GM18517 (cell line): ENCODE results near the gene SLC29A1.

Source experiments
- ATAC-seq: cut with Tn5 transposase; IDR thresholded peaks from one replicate; pipeline ENCODE4 v1.9.1; 2021; ENCODE audit warnings: mild to moderate bottlenecking, moderate library complexity; ENCODE audit not compliant: unreplicated experiment

SLC29A1 gene

GRCh38 chr6:44234101-44235025 lies 11.0 kb downstream of the SLC29A1 start:
- ATAC-seq = no peak

GRCh38 chr6:44235269-44235668 lies 11.9 kb downstream of the SLC29A1 start:
- no peak for ATAC-seq

GRCh38 chr6:44235891-44236516 lies 12.6 kb downstream of the SLC29A1 start:
- ATAC-seq = no peak

DNA sequence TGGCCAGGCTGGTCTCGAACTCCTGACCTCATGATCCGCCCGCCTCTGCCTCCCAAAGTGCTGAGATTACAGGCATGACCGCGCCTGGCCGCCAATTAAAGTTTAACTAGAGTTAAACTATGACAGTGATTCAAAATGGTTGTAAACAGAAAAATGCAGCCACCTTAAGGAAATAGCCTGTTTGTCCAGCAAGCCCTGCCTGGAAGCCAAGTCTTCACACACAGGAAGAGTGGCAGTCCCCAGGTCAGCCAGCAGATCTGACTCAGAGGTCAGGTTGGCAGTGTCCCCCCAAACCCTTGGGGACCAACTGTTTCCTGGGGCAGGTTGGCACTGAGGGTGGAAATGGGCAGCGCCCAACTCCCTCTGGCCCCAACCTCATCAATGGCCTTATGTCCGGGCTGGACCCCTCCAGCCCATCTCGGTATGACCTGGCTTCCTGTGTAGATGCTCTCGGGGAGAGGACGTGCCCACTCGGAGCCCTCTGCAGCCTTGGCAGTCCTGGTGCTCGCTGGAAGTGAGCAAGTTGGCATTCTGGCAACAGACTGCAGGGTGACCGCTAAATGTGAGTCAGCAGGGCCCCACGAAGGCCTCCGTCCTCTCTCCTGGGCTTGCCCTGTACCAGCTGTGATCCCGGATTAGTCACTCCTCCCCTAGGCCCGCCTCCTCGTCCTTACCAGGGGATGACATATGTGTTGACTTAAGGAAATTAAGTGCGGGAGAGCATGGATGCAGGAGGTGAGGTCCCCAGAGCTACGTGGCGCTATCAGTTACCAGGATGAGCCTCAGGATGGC lies 13.8 kb downstream of the SLC29A1 start:
- peak; percentile 48 for ATAC-seq

DNA sequence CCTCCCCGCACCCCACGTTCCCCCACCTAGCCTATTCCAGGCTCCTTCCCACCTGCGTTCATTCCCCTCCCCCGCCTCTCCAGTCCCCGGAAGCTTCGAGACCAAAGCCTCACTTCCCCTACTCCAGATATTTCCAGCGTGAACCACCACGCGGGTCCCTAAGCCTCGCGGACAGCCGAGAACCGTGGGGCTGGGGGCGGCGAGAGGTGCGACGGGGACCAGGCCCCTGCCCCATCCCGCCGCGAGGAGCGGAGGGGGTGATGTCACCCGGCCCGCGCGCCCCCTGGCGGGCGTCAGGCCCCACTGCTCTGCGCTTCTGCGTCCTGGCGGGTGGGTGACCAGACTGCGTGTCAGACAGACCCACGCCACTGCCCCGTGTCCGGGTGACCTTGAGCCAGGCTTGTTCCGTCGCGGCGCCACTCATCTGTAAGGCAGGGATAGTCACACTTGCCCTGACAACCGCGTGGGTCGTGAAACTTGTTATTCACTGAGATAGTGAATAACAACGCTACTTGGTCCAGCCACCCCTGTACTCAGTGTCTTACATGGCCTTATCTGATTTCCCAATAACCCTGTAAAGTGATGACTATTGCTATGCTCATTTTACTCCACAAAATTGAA lies 14.5 kb downstream of the SLC29A1 start:
- ATAC-seq = peak; percentile 60

- ATAC-seq = no peak
Measured at GRCh38 chr6:44238687-44239350, 15.4 kb downstream of the SLC29A1 start.

GRCh38 chr6:44243345-44243744 lies 19.9 kb downstream of the SLC29A1 start:
- ATAC-seq = no peak

DNA sequence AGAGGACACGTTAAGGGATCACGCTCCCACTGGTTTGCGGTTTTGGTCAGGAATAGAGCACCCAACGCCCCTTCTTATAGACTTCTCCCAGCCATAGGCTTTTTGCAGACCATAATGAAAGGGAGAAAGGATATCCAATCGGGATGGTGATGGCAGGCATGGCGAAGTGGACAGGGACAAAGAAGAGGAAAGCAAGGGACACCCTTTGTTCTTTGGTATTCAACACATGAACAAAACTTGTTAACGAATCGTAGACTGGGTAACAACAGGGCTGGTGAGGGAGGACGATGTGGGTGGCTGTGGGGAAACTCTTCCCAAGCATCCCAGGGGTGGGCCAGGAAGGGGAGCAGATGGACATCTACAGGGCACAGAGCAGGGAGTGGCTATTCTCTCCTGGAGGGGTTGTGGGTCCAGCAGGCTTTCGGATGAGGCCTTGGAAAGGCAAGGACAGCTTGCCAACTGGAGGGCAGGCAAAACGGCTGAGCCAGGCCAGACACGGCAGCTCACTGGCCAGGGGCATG lies 22.1 kb downstream of the SLC29A1 start:
- no peak for ATAC-seq

GRCh38 chr6:44245912-44246662 lies 22.7 kb downstream of the SLC29A1 start:
- ATAC-seq = peak; percentile 45

- ATAC-seq = peak; percentile 67
Measured at GRCh38 chr6:44246663-44247337, 23.4 kb downstream of the SLC29A1 start, which contains the start of gene HSP90AB1. Gene HSP90AB1, plus strand, starts transcription at chr6:44247101. Its CDS starts 1,529 bp downstream, at chr6:44248630.

DNA sequence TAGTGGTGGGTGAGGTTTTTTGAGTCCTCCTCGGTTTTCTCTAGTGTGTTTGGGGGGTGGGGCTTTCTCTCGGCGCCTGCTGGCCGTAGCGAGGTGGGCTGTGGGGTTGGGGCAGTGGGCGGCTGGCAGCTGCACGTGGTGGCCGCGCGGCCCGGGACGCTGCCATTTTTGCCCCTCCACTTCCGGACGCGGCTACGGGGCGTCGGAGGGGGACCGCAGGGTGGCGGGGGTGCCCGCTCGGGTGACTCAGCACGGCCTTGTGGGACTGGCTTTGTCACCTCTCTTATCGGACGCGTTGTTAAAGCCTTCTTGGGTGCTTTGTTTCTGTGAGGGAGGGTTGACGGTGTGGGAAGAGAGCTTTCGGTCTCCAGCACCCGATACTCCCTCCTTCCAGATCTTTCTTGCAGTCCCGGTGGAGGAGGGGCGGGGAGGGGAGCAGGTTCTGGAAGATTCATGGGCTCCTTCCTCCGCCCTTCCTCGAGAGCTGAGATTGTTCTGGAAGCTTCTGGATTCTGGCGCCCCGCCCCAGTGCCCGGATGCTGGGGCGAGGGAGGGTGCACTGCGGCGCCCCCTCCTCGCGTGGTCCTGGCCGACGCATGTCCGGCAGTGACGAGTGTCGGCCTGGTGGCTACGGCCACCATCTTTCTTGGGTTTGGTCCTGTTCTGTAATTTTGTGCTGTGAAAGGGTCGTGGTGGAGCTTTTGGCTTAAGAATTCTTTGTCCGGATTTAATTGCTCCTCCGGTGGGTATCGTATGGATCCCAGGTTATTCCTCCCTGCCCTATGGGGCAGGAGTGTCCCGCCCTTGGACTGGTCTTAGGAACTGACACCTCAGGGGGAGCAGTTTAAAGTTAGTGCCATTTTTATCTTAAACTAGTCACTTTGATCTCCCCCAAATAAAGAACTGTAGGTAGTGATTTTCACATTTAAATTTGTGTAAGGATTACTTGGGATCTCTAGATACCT lies 24.2 kb downstream of the SLC29A1 start:
- peak; percentile 13 for ATAC-seq

DNA sequence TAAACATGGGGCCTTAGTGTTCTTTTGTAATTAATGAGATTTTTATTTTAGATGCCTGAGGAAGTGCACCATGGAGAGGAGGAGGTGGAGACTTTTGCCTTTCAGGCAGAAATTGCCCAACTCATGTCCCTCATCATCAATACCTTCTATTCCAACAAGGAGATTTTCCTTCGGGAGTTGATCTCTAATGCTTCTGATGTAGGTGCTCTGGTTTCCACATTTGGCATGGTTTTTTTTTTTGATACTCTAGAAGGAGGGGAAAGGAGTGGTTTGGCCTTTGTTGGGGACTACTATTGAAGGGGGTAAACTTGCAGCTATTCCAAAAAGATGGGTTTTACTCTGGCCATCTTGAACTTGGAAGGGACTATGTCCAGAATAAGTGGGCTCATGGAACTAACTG lies 25.2 kb downstream of the SLC29A1 start:
- ATAC-seq = no peak

- ATAC-seq = no peak
Measured at GRCh38 chr6:44249082-44249748, 25.8 kb downstream of the SLC29A1 start.

DNA sequence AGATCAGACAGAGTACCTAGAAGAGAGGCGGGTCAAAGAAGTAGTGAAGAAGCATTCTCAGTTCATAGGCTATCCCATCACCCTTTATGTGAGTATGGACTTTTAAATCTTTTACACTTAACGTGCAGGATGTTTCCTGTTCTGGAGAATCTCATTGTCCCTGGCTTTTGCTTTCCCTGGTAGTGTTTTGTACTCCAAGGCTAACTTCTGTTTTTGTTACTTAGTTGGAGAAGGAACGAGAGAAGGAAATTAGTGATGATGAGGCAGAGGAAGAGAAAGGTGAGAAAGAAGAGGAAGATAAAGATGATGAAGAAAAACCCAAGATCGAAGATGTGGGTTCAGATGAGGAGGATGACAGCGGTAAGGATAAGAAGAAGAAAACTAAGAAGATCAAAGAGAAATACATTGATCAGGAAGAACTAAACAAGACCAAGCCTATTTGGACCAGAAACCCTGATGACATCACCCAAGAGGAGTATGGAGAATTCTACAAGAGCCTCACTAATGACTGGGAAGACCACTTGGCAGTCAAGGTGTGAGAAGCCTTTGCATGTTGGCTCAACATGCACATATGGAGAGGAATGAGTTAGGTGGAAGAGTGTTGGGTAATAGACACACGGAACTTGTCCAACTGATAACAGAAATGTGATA lies 26.8 kb downstream of the SLC29A1 start:
- ATAC-seq = no peak

DNA sequence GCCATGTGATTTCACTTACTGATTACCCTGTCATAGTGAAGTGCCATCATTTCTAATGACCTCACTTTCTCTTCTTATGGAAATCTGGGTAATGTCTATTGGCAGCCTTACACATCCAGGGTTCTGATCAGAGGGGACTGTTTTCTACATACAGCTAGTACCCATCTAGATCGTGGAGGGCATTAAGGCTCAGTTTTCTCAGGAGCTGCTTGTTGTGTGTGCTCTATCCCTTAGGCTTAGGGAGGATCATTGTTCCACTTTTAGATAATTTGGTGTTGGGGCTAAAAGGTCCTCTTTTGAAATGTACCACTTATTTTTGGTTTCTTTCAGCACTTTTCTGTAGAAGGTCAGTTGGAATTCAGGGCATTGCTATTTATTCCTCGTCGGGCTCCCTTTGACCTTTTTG lies 27.3 kb downstream of the SLC29A1 start:
- ATAC-seq = no peak
